RWPE1 (cell line): ENCODE measurements around the gene STK39.
"Not testable (repeated sequence)": the region's sequence is repeated elsewhere in the genome, so short reads cannot be mapped to it uniquely, and the experiment has no call there.

Experiments used
- CTCF ChIA-PET: fragments of 350-600 bp; sonication (Branson Sonifier 250); formaldehyde crosslinking; extraction: SDS; loops from one replicate; lab custom pipeline; 2021; lab: Yijun Ruan, JAX
- POLR2A ChIA-PET: fragments of 400-600 bp; formaldehyde crosslinking; extraction: SDS; loops from one replicate; lab custom pipeline; 2020; ENCODE audit warnings: antibody characterized with exemption; ENCODE audit not compliant: low non-redundant PET; lab: Yijun Ruan, JAX
- DNase-seq: peaks from one replicate; pipeline ENCODE4 v3.0.0; 2012; ENCODE audit warnings: low spot score
- H3K27ac ChIP-seq: fragments of 450-650 bp; 2 replicates; pipeline ENCODE4 v1.5.1; 2017
- CTCF ChIP-seq: fragments of 450-650 bp; conservative IDR thresholded peaks from 2 replicates; pipeline ENCODE4 v1.5.1; 2017; ENCODE audit warnings: low read depth, mild to moderate bottlenecking

The STK39 gene

DNA sequence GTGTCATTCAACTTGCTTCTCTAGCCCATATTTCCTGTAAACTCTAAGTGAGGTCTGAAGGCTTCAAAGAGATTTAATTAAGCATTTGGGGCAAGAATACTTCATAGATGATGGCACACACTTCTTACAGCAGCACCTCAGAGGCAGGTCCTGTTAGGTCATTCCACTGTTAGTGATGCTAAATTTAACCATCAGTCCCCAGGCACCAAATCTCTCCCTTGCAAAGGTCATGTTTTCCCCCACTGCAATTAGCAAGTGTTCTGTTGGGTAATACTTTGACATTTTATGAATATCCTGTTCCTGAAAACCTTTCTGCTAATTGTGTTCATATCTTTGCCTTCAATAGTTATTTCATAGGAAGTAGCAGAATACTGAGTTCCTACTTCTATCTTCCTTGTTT lies 117.0 kb downstream of the STK39 start:
- CTCF ChIA-PET: interaction anchor here (1.1 kb wide), 1 partner anchor 118 kb away, joined by 3 read pairs; the partner anchor contains the start of gene STK39
- H3K27ac ChIP-seq: no peak overlapping the region
- TF ChIP-seq CTCF: no peak
- POLR2A ChIA-PET: no interaction called here
- no peak for DNase-seq

GRCh38 chr2:168127371-168127770 lies 120.0 kb downstream of the STK39 start:
- no peak for DNase-seq
- CTCF ChIA-PET: interaction anchor here (2.0 kb wide), 1 partner anchor 8 kb away, joined by 8 read pairs; no protein-coding TSS in a partner anchor
- TF ChIP-seq CTCF: no peak
- no peak overlapping the region for H3K27ac ChIP-seq
- POLR2A ChIA-PET: no interaction called here

GRCh38 chr2:168122210-168122609 lies 125.2 kb downstream of the STK39 start:
- POLR2A ChIA-PET, DNase-seq, H3K27ac ChIP-seq: not testable (repeated sequence)
- CTCF ChIA-PET: interaction anchor here (0.6 kb wide), 1 partner anchor 13 kb away, joined by 3 read pairs; no protein-coding TSS in a partner anchor

GRCh38 chr2:168120730-168121129 lies 126.7 kb downstream of the STK39 start:
- no peak overlapping the region for H3K27ac ChIP-seq
- no peak for DNase-seq
- TF ChIP-seq CTCF: no peak
- CTCF ChIA-PET: interaction anchor here (0.7 to 2.5 kb wide), 2 partner anchors 96 to 857 kb away, joined by 3 to 15 read pairs; no protein-coding TSS in a partner anchor
- POLR2A ChIA-PET: no interaction called here

GRCh38 chr2:168120310-168120709 lies 127.1 kb downstream of the STK39 start:
- POLR2A ChIA-PET: no interaction called here
- H3K27ac ChIP-seq: no peak overlapping the region
- CTCF ChIA-PET: interaction anchor here (0.7 to 2.5 kb wide), 4 partner anchors 8 to 856 kb away, joined by 3 to 15 read pairs (median 7); no protein-coding TSS in a partner anchor
- TF ChIP-seq CTCF: no peak
- DNase-seq: no peak

DNA sequence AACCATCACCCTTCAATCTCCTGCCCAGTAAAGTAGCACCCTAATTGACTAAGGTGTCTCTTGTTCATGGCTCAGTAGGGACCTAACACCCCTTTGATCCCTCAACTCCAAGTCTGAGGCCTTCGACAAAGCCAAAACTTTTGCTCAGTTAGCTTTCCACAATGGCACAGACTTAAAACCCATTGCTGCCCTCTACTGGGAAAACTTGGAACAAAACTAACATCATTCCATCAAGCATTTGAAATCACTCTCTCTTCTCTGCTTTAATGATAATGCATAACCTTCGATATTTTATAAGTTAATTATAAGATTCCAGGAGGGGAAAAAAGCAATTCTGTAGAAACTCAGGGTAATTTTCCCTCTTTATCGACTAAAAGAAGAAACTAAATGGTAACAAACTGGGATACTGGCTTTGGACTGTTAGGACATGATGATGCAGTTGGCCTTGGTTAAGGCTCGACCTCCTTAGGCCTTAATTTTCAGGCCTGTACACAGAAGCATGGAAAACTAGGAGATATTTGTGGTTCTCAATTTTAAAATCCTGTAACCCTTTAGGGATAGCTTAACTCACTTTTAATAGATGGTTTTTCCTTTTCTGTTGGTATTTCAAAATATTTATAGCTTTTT lies 127.8 kb downstream of the STK39 start:
- H3K27ac ChIP-seq: no peak overlapping the region
- DNase-seq: no peak
- CTCF ChIA-PET: interaction anchor here (0.5 to 2.5 kb wide), 17 partner anchors 9 to 1960 kb away, joined by 3 to 15 read pairs (median 4); partner anchors contain the start of gene STK39
- POLR2A ChIA-PET: interaction anchor here (0.5 kb wide), 1 partner anchor 142 kb away, joined by 5 read pairs; no protein-coding TSS in a partner anchor
- peak; percentile 41 for TF ChIP-seq CTCF
